Chondrocyte (in vitro differentiated cells): Measurements from ENCODE around the gene ITPRID1. TPM values are rescaled to one million over a fixed set of nuclear protein-coding genes. Genes with fewer than 3 reads are reported as not detected.

Source experiments
- DNase-seq: peaks from one replicate; pipeline ENCODE4 v3.0.0; 2021; ENCODE audit warnings: mixed read lengths, low spot score
- H3K27ac Mint-ChIP-seq: one replicate; pipeline ENCODE4 v1.8.0; 2021; ENCODE audit warnings: mild to moderate bottlenecking, moderate library complexity, mixed read lengths; ENCODE audit not compliant: unreplicated experiment
- H3K27me3 Mint-ChIP-seq: 2 replicates; pipeline ENCODE4 v1.8.0; 2021; ENCODE audit warnings: low read depth, mixed read lengths
- H3K36me3 Mint-ChIP-seq: 2 replicates; pipeline ENCODE4 v1.8.0; 2021; ENCODE audit warnings: low read depth, mixed read lengths
- H3K4me1 Mint-ChIP-seq: 2 replicates; pipeline ENCODE4 v1.8.0; 2021; ENCODE audit warnings: low read depth, mild to moderate bottlenecking, mixed read lengths
- H3K4me3 Mint-ChIP-seq: one replicate; pipeline ENCODE4 v1.8.0; 2021; ENCODE audit warnings: mild to moderate bottlenecking, moderate library complexity, mixed read lengths; ENCODE audit not compliant: unreplicated experiment
- H3K9me3 Mint-ChIP-seq: 2 replicates; pipeline ENCODE4 v1.8.0; 2021; ENCODE audit warnings: low read depth, mixed read lengths
- total RNA-seq: library from RNA; stranded (reverse); gene quantifications from 3 replicates; pipeline ENCODE4 v1.2.1, GENCODE V29; 2021
- TF ChIP-seq, protein P1 (sequence below): fragments of 200-600 bp; sonication (generic); IDR thresholded peaks from 2 replicates; pipeline ENCODE4 v1.5.0; 2021; ENCODE audit warnings: antibody characterized with exemption, mild to moderate bottlenecking, moderate library complexity

The ITPRID1 gene
- total RNA-seq, 1 donor from 2014 or later: not detected

GRCh38 chr7:31494421-31494820, 19.5 kb upstream of the ITPRID1 start:
- TF ChIP-seq, protein P1, sequence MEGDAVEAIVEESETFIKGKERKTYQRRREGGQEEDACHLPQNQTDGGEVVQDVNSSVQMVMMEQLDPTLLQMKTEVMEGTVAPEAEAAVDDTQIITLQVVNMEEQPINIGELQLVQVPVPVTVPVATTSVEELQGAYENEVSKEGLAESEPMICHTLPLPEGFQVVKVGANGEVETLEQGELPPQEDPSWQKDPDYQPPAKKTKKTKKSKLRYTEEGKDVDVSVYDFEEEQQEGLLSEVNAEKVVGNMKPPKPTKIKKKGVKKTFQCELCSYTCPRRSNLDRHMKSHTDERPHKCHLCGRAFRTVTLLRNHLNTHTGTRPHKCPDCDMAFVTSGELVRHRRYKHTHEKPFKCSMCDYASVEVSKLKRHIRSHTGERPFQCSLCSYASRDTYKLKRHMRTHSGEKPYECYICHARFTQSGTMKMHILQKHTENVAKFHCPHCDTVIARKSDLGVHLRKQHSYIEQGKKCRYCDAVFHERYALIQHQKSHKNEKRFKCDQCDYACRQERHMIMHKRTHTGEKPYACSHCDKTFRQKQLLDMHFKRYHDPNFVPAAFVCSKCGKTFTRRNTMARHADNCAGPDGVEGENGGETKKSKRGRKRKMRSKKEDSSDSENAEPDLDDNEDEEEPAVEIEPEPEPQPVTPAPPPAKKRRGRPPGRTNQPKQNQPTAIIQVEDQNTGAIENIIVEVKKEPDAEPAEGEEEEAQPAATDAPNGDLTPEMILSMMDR: no peak
- Mint-ChIP-seq H3K27me3 (peaks cover 12% of the 10 kb centered on the region), H3K36me3 (no peaks in the 10 kb centered on the region), H3K4me1 (no peaks in the 10 kb centered on the region), H3K4me3 (no peak overlapping the region), H3K9me3 (no peaks in the 10 kb centered on the region), H3K27ac (no peak overlapping the region)
- no peak for DNase-seq

- Mint-ChIP-seq H3K36me3 (no peaks in the 10 kb centered on the region), H3K4me1 (no peaks in the 10 kb centered on the region), H3K27me3 (peaks cover 12% of the 10 kb centered on the region), H3K9me3 (no peaks in the 10 kb centered on the region), H3K27ac (no peak overlapping the region), H3K4me3 (no peak overlapping the region)
- DNase-seq: no peak
- TF ChIP-seq, protein P1: no peak
Measured at GRCh38 chr7:31495653-31496052, 18.2 kb upstream of the ITPRID1 start.

DNA sequence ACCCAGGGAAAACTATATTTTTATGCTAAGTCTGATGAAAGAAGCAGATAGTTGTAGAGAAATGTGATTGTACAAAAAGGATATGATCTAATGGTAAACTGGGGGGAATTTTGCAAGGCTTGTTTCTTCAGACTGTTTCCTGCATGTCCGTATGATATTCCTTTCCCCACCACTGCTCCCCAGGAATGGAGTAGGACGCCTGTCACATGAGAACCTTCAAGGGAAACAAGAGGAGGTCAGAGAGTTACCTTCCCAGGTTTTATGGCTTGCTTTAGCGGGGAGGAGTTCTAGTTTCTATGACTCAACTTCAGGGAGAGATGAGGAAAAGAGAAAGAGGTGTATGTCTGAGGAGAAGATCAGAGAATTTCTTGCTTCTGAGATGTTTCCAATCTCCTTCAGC, 16.4 kb upstream of the ITPRID1 start:
- Mint-ChIP-seq H3K27me3 (peaks cover 12% of the 10 kb centered on the region), H3K9me3 (no peaks in the 10 kb centered on the region), H3K4me1 (no peaks in the 10 kb centered on the region), H3K27ac (no peak overlapping the region), H3K4me3 (no peak overlapping the region), H3K36me3 (no peaks in the 10 kb centered on the region)
- TF ChIP-seq, protein P1: no peak
- no peak for DNase-seq

DNA sequence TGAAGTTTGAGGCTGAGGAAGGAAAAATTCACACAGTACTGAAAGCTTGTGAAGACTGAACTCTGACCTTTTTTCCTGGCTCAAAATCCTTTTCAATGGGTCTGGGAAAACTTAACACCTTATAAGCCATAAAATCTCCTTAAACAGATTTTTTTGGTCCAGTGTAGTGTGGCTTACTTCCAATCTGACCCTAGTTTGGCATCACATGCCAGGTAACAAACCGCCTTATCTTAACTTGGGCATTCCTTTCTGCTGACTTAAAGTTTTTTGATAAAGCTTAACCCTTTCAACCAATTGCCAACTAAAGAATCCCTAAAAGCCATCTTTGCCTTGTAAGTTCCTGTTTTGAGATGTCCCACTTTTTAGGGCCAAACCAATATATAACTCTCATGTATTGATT, 13.2 kb upstream of the ITPRID1 start:
- H3K27me3 Mint-ChIP-seq: peaks cover 12% of the 10 kb centered on the region
- no peaks in the 10 kb centered on the region for H3K9me3 Mint-ChIP-seq
- H3K27ac Mint-ChIP-seq: no peak overlapping the region
- TF ChIP-seq, protein P1: no peak
- H3K4me3 Mint-ChIP-seq: no peak overlapping the region
- no peaks in the 10 kb centered on the region for H3K36me3 Mint-ChIP-seq
- no peak for DNase-seq
- H3K4me1 Mint-ChIP-seq: no peaks in the 10 kb centered on the region

DNA sequence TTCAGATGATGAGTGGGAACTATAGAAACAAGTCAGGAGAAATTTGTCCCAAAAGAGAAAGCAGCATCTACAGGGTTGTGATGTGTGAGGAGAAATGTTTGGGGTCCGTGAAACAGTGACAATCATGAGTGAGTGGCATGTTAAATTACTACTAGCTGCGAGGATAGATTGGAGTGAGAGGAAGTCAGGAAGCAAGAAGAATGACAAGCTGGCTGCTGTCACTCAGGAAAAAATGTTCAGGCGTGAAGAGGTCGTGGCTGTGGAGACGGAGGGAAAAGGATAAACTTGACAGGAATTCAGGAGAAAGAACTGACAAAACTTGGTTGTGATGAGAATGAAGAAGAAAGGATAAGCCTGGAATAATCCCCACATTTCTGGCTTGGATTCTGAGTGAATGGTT, 5.1 kb upstream of the ITPRID1 start:
- TF ChIP-seq, protein P1: no peak
- Mint-ChIP-seq H3K36me3 (no peaks in the 10 kb centered on the region), H3K9me3 (peaks cover 23% of the 10 kb centered on the region), H3K27me3 (peaks cover 2% of the 10 kb centered on the region), H3K27ac (no peak overlapping the region), H3K4me1 (no peaks in the 10 kb centered on the region), H3K4me3 (no peak overlapping the region)
- DNase-seq: no peak
